ENCODE results near the gene JAKMIP1. TPM values are rescaled to one million over a fixed set of nuclear protein-coding genes. Genes with fewer than 3 reads are reported as not detected.

Gene JAKMIP1
- total RNA-seq, 2 experiments from 2014 or later, result 5.6 to 6.3 TPM

DNA sequence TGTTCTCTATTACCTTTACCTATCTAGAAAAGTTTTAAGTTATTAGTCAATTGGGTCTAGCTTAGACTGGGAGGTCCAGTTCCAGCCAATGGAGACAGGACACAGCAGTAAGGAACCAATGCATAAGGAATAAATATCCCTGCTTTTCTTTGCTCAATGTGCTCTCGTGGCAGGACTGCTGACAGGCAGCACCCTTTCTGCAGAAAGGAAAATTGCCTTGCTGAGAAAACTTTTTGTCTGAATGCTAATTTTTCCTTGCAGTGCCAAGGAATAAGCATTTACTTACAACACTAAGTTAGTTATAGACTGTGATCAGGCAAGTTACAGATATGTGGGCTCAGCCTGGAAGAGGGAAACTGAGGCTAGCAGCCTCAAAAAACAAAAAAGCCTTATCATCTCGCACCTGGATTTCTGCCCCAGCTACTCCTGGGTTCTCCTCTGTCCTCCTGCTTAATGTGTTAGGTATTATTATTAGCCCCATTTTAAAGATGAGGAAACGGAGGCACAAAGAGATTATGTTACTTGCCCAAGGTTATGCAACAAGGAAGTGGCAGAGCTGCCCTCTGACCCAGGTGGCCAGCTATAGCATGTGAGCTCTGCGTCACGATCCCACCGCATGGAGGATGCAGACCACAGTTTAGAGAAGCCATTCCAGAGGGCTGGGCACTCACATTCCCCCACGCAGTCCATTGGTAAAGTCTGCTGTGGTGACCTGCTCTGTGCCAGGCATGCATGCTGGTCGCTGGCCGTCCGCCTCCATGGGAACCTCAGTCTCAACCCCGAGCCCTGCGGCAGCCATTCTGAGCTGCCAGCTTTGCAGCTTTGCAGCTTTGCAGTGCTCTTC lies 141.6 kb downstream of the JAKMIP1 start:
- ATAC-seq (no peak), DNase-seq (no peak)
- H3K4me1 Mint-ChIP-seq (ENCODE audit: low read depth), result no peaks in the 10 kb centered on the region
- ChIA-PET CTCF (interaction anchor here (0.6 kb wide), 1 partner anchor 87 kb away, joined by 4 read pairs; no protein-coding TSS in a partner anchor), POLR2A (no interaction called here)
- H3K27ac Mint-ChIP-seq, result no peak overlapping the region
- H3K27me3 Mint-ChIP-seq, result no peaks in the 10 kb centered on the region
- intact Hi-C loops (cut with micrococcal nuclease), result no loop called here
- no peak for TF ChIP-seq CTCF (IDR thresholded peaks at IDR 0.05)
- no peak overlapping the region for H3K4me3 Mint-ChIP-seq
- peaks cover 12% of the 10 kb centered on the region for H3K36me3 Mint-ChIP-seq (ENCODE audit: low read depth)
- H3K9me3 Mint-ChIP-seq, result peaks cover 22% of the 10 kb centered on the region

GRCh38 chr4:6056976-6057766 lies 143.2 kb downstream of the JAKMIP1 start:
- no peak for ATAC-seq
- Mint-ChIP-seq H3K4me3 (no peak overlapping the region), H3K4me1 (ENCODE audit: low read depth) (no peaks in the 10 kb centered on the region), H3K27me3 (no peaks in the 10 kb centered on the region), H3K27ac (no peak overlapping the region), H3K9me3 (peaks cover 22% of the 10 kb centered on the region), H3K36me3 (ENCODE audit: low read depth) (peaks cover 12% of the 10 kb centered on the region)
- TF ChIP-seq CTCF (IDR thresholded peaks at IDR 0.05), result no peak
- no peak for DNase-seq
- POLR2A ChIA-PET, result interaction anchor here (0.6 kb wide), 1 partner anchor 1057 kb away, joined by 3 read pairs; no protein-coding TSS in a partner anchor
- intact Hi-C loops (cut with micrococcal nuclease), result no loop called here
- CTCF ChIA-PET, result no interaction called here

DNA sequence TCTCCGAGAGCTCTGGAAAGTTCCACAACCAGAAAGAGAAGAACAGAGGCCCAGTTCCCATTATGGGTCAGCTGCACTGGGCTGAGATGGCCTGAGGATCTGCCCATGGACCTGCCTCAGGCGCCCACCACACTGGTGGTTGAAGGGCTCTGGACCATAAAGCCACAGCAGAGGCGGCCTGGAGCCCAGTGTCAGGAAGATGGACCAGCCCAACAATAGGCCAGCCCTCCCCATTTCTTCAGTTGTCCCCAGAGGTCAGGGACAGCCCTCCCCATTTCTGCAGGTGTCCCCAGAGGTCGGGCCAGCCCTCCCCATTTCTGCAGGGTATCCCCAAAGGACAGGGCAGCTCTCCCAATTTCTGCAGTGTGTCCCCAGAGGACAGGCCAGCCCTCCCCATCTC lies 144.9 kb downstream of the JAKMIP1 start:
- no peak overlapping the region for H3K27ac Mint-ChIP-seq
- peaks cover 12% of the 10 kb centered on the region for H3K36me3 Mint-ChIP-seq (ENCODE audit: low read depth)
- peaks cover 17% of the 10 kb centered on the region for H3K9me3 Mint-ChIP-seq
- no peak overlapping the region for H3K4me3 Mint-ChIP-seq
- intact Hi-C loops (cut with micrococcal nuclease), result no loop called here
- ChIA-PET CTCF (no interaction called here), POLR2A (no interaction called here)
- ATAC-seq (no peak), DNase-seq (no peak)
- no peaks in the 10 kb centered on the region for H3K4me1 Mint-ChIP-seq (ENCODE audit: low read depth)
- TF ChIP-seq CTCF (IDR thresholded peaks at IDR 0.05), result no peak
- H3K27me3 Mint-ChIP-seq, result no peaks in the 10 kb centered on the region

GRCh38 chr4:6055030-6055429 lies 145.3 kb downstream of the JAKMIP1 start:
- no peaks in the 10 kb centered on the region for H3K4me1 Mint-ChIP-seq (ENCODE audit: low read depth)
- peaks cover 14% of the 10 kb centered on the region for H3K9me3 Mint-ChIP-seq
- CTCF ChIA-PET, result no interaction called here
- H3K36me3 Mint-ChIP-seq (ENCODE audit: low read depth), result peaks cover 12% of the 10 kb centered on the region
- no peak for TF ChIP-seq CTCF (IDR thresholded peaks at IDR 0.05)
- ATAC-seq (no peak), DNase-seq (no peak)
- H3K4me3 Mint-ChIP-seq, result no peak overlapping the region
- no peaks in the 10 kb centered on the region for H3K27me3 Mint-ChIP-seq
- intact Hi-C loops (cut with micrococcal nuclease), result no loop called here
- POLR2A ChIA-PET, result no interaction called here
- no peak overlapping the region for H3K27ac Mint-ChIP-seq
